HL-60 (cell line): ENCODE data around the gene HMOX2.

Source experiments
- DNase-seq, 2 experiments: peaks; one replicate each; pipeline ENCODE4 v3.0.0-alpha.2; 2010 to 2020; ENCODE audit warnings: low read depth in 1 of 2, low spot score in 1 of 2
- H3K27ac ChIP-seq: fragments of 250-450 bp; sonication (Bioruptor Pico); replicated peaks from 2 replicates; pipeline ENCODE4 v1.5.1; 2020; ENCODE audit warnings: mild to moderate bottlenecking, moderate library complexity
- H3K27me3 ChIP-seq: fragments of 250-450 bp; sonication (Bioruptor Pico); 2 replicates; pipeline ENCODE4 v1.5.1; 2021; ENCODE audit warnings: mild to moderate bottlenecking, moderate library complexity; ENCODE audit not compliant: insufficient read depth, poor library complexity, severe bottlenecking
- H3K4me3 ChIP-seq: replicated peaks from 2 replicates; pipeline ENCODE4 v1.5.1; 2011; ENCODE audit warnings: mild to moderate bottlenecking, control low read depth, low read length; ENCODE audit not compliant: insufficient read depth
- GABPA ChIP-seq: IDR thresholded peaks from 2 replicates; pipeline ENCODE4 v1.6.1; 2012; ENCODE audit warnings: low read depth
- POLR2AphosphoS5 ChIP-seq: IDR thresholded peaks from 2 replicates; pipeline ENCODE4 v1.6.1; 2012; ENCODE audit warnings: low read depth
- SPI1 ChIP-seq: IDR thresholded peaks from 2 replicates; pipeline ENCODE4 v1.6.1; 2012; ENCODE audit warnings: low read depth, mild to moderate bottlenecking, borderline replicate concordance
- TF ChIP-seq, protein P1 (sequence below): IDR thresholded peaks from one replicate; pipeline ENCODE4 v1.5.1; 2011; ENCODE audit warnings: low read length, control low read depth, inconsistent platforms; ENCODE audit not compliant: insufficient read depth
- TF ChIP-seq, protein P2 (sequence below): IDR thresholded peaks from 2 replicates; pipeline ENCODE4 v1.6.1; 2012; ENCODE audit warnings: low read depth; ENCODE audit not compliant: insufficient replicate concordance

HMOX2 gene

DNA sequence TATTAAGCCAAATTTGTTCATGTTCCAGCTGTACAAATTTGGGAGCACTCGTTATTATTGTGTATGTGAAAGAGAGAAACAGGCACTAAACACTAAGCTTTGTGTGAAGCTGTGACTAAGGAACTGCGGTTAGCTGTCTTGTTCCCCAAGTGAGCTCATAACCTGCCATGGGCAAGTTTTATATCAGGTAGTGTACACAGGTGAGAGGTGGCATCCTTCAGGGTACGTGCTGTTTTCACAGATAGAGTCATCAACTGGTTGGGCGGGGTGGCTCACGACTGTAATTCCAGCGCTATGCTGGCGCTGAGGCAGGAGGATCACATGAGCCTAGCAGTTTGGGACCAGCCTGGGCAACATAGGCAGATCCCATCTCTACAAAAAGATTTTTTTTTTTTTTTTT, 47.7 kb upstream of the HMOX2 start:
- no peak overlapping the region for H3K27ac ChIP-seq
- DNase-seq = no peak
- no peak overlapping the region for H3K4me3 ChIP-seq
- TF ChIP-seq, protein P1, sequence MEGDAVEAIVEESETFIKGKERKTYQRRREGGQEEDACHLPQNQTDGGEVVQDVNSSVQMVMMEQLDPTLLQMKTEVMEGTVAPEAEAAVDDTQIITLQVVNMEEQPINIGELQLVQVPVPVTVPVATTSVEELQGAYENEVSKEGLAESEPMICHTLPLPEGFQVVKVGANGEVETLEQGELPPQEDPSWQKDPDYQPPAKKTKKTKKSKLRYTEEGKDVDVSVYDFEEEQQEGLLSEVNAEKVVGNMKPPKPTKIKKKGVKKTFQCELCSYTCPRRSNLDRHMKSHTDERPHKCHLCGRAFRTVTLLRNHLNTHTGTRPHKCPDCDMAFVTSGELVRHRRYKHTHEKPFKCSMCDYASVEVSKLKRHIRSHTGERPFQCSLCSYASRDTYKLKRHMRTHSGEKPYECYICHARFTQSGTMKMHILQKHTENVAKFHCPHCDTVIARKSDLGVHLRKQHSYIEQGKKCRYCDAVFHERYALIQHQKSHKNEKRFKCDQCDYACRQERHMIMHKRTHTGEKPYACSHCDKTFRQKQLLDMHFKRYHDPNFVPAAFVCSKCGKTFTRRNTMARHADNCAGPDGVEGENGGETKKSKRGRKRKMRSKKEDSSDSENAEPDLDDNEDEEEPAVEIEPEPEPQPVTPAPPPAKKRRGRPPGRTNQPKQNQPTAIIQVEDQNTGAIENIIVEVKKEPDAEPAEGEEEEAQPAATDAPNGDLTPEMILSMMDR = no peak
- TF ChIP-seq, protein P2, sequence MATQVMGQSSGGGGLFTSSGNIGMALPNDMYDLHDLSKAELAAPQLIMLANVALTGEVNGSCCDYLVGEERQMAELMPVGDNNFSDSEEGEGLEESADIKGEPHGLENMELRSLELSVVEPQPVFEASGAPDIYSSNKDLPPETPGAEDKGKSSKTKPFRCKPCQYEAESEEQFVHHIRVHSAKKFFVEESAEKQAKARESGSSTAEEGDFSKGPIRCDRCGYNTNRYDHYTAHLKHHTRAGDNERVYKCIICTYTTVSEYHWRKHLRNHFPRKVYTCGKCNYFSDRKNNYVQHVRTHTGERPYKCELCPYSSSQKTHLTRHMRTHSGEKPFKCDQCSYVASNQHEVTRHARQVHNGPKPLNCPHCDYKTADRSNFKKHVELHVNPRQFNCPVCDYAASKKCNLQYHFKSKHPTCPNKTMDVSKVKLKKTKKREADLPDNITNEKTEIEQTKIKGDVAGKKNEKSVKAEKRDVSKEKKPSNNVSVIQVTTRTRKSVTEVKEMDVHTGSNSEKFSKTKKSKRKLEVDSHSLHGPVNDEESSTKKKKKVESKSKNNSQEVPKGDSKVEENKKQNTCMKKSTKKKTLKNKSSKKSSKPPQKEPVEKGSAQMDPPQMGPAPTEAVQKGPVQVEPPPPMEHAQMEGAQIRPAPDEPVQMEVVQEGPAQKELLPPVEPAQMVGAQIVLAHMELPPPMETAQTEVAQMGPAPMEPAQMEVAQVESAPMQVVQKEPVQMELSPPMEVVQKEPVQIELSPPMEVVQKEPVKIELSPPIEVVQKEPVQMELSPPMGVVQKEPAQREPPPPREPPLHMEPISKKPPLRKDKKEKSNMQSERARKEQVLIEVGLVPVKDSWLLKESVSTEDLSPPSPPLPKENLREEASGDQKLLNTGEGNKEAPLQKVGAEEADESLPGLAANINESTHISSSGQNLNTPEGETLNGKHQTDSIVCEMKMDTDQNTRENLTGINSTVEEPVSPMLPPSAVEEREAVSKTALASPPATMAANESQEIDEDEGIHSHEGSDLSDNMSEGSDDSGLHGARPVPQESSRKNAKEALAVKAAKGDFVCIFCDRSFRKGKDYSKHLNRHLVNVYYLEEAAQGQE = no peak
- no peak for TF ChIP-seq SPI1
- TF ChIP-seq POLR2AphosphoS5 = no peak
- TF ChIP-seq GABPA = no peak
- no peaks in the 10 kb centered on the region for H3K27me3 ChIP-seq

DNA sequence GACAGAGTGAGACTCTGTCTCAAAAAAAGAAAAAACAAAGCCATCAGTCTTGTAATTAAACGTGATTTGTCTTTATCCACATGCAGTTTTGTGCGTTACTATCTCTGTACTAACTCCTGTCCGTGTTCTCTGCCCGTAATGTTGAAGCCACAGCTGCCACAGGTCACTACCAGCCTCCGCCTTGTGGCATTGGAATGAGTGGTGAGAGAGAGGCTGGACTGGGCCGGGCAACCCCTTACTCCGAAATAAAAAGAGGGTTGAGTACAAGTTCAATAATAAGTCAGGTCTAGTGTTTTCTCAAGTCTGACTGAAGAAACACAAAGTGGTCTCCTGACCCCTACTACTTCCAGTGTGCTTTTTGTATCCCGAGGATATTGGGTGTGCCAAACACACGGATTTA, 45.2 kb upstream of the HMOX2 start:
- Histone ChIP-seq H3K27me3 (no peaks in the 10 kb centered on the region), H3K4me3 (no peak overlapping the region), H3K27ac (no peak overlapping the region)
- TF ChIP-seq, protein P2 = no peak
- no peak for TF ChIP-seq SPI1
- TF ChIP-seq, protein P1 = no peak
- no peak for TF ChIP-seq GABPA
- TF ChIP-seq POLR2AphosphoS5 = no peak
- no peak for DNase-seq

DNA sequence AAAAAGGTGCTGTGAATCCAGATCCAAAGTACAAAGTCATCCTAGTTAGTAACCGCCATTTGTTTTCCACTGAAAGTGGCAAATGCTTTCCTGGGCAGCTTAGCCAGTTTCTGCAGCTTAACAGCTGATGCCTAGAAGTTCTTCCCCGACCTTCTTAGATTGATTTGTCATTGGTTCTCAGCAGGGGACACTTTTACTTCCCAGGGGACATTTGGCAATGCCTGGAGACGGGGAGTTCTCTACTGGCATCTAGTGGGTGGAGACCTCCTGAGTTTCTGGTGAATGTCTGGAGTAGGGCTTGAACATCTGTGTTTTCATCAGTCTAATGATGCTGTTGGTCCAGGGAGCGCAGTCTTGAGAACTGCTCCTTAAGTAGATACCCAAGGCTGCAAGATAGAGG, 43.0 kb upstream of the HMOX2 start:
- H3K27me3 ChIP-seq = no peaks in the 10 kb centered on the region
- no peak overlapping the region for H3K27ac ChIP-seq
- TF ChIP-seq SPI1 (no peak), GABPA (no peak), POLR2AphosphoS5 (no peak)
- TF ChIP-seq, protein P2 = no peak
- TF ChIP-seq, protein P1 = no peak
- H3K4me3 ChIP-seq = no peak overlapping the region
- no peak for DNase-seq
